Measurements from ENCODE around the gene RPAP2. TPM values are rescaled to one million over a fixed set of nuclear protein-coding genes. Genes with fewer than 3 reads are reported as not detected.

Gene RPAP2
- total and polyA plus RNA-seq, 10 of the 15 experiments (the other 5 are each of a cell fraction or from before 2014, with no cell fraction given) = 11.4 to 39.5 (median 21.7) TPM

DNA sequence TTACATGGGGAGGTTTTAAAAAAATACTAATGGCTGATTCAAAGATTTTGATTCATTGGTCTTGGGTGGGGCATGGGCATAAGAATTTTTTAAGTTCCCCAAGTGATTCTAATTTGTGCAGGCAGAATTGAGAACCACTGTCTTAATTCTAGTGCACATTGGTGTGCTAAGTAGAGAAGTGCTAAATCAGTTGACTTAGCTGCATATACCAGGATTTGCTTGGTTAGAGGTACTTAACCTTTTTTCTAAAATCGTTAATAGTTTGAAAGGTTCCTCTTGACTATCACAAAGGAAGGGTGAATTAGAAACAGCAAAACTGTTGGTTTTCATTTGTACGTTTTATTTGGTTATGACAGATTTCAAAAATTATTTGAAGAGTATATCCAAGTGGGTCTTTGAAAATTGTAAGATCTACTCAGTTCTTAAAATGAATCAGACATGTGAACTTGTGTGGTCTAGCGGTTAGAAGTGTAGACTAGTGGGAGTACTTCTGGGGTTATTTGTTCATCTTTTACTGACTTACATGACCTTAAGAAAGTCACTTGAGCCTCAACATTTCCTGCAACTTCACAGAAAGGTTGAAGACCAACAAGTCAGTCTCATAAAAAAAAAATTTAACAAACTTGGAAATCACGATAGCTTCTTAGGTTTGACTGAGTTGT lies 66.7 kb downstream of the RPAP2 start (continued):
- no peak for TF ChIP-seq IKZF2 (IDR thresholded peaks at IDR 0.05)

GRCh38 chr1:92366040-92366395 lies 67.2 kb downstream of the RPAP2 start:
- H3K9ac ChIP-seq (ENCODE audit: control insufficient read depth, insufficient read depth, low read length) = no peak overlapping the region
- ATAC-seq (peak; percentile 20; the same call in 1 of the 3 replicates), DNase-seq (ENCODE audit: low read depth, low spot score) (no peak), FAIRE-seq (no peak)
- 98% methylated on average over 2 of the region's 2 CpGs for WGBS (ENCODE audit: insufficient coverage, insufficient replicate concordance, low lambda C conversion rate, missing lambda C conversion rate)
- BruUV-seq (replicated peaks) = no TSS peak
- H3K4me1 ChIP-seq (ENCODE audit: control insufficient read depth, insufficient read depth, low read length) = peaks cover 19% of the 10 kb centered on the region
- ChIA-PET SMC1A (ENCODE audit: uncharacterized antibody, unreplicated experiment) (interaction anchor here (0.5 to 1.6 kb wide), 9 partner anchors 14 to 121 kb away, joined by 3 to 5 read pairs (median 4); partner anchors contain the start of gene GFI1), CTCF (interaction anchor here (0.7 to 1.1 kb wide), 3 partner anchors 33 to 119 kb away, joined by 3 to 4 read pairs (median 3); no protein-coding TSS in a partner anchor), RAD21 (ENCODE audit: unreplicated experiment) (interaction anchor here (0.7 to 1.1 kb wide), 3 partner anchors 33 to 108 kb away, joined by 3 read pairs; no protein-coding TSS in a partner anchor), POLR2A (interaction anchor here (0.6 to 1.3 kb wide), 3 partner anchors 33 to 48 kb away, joined by 3 to 4 read pairs (median 3); no protein-coding TSS in a partner anchor)
- no peaks in the 10 kb centered on the region for H3K79me2 ChIP-seq (ENCODE audit: control insufficient read depth, insufficient read depth, low read length)
- peak overlapping the region; percentile 37; the same call in 1 of the 2 replicates for H3K27ac ChIP-seq (ENCODE audit: control insufficient read depth, insufficient read depth)
- intact Hi-C loops (cut with micrococcal nuclease; ENCODE audit: unreplicated experiment) (no loop called here), in situ Hi-C loops (cut with MboI) (no loop called here)
- H4K20me1 ChIP-seq (ENCODE audit: control insufficient read depth, insufficient read depth) = no peaks in the 10 kb centered on the region
- H3K27me3 ChIP-seq (replicated peaks in 1 of 2; ENCODE audit: control insufficient read depth in 2 of 2, insufficient read depth in 2 of 2, low read length in 1 of 2) = no peaks in the 10 kb centered on the region
- peaks cover 0 to 2% of the 10 kb centered on the region in 2 experiments; a peak in 1 of 4 replicates for H3K36me3 ChIP-seq (ENCODE audit: control insufficient read depth in 2 of 2, insufficient read depth in 2 of 2, low read length in 1 of 2)
- no peak overlapping the region for H3K4me3 ChIP-seq
- H3K9me3 ChIP-seq (replicated peaks; ENCODE audit: control insufficient read depth, insufficient read depth, low read length) = no peaks in the 10 kb centered on the region
- H3K4me2 ChIP-seq (ENCODE audit: control insufficient read depth, insufficient read depth) = peak overlapping the region; percentile 13; the same call in 1 of the 2 replicates
- H2AFZ ChIP-seq (ENCODE audit: control insufficient read depth, low read depth, low read length) = no peak overlapping the region; the same call in 1 of the 2 replicates
- no peak for TF ChIP-seq SUPT20H (IDR thresholded peaks at IDR 0.05; ENCODE audit: borderline replicate concordance, control insufficient read depth, low read depth, low read length)
- TF ChIP-seq MEF2B (IDR thresholded peaks at IDR 0.05; ENCODE audit: partially characterized antibody, poor library complexity, severe bottlenecking) = no peak
- TF ChIP-seq TARDBP (IDR thresholded peaks at IDR 0.05; ENCODE audit: borderline replicate concordance) = no peak
- no peak for TF ChIP-seq FOXK2 (IDR thresholded peaks at IDR 0.05)
- TF ChIP-seq NR2C2 (IDR thresholded peaks at IDR 0.05; ENCODE audit: borderline replicate concordance, control insufficient read depth, insufficient read length, low read depth) = no peak
- TF ChIP-seq BACH1 (IDR thresholded peaks at IDR 0.05; ENCODE audit: borderline replicate concordance) = no peak
- TF ChIP-seq, protein P1, sequence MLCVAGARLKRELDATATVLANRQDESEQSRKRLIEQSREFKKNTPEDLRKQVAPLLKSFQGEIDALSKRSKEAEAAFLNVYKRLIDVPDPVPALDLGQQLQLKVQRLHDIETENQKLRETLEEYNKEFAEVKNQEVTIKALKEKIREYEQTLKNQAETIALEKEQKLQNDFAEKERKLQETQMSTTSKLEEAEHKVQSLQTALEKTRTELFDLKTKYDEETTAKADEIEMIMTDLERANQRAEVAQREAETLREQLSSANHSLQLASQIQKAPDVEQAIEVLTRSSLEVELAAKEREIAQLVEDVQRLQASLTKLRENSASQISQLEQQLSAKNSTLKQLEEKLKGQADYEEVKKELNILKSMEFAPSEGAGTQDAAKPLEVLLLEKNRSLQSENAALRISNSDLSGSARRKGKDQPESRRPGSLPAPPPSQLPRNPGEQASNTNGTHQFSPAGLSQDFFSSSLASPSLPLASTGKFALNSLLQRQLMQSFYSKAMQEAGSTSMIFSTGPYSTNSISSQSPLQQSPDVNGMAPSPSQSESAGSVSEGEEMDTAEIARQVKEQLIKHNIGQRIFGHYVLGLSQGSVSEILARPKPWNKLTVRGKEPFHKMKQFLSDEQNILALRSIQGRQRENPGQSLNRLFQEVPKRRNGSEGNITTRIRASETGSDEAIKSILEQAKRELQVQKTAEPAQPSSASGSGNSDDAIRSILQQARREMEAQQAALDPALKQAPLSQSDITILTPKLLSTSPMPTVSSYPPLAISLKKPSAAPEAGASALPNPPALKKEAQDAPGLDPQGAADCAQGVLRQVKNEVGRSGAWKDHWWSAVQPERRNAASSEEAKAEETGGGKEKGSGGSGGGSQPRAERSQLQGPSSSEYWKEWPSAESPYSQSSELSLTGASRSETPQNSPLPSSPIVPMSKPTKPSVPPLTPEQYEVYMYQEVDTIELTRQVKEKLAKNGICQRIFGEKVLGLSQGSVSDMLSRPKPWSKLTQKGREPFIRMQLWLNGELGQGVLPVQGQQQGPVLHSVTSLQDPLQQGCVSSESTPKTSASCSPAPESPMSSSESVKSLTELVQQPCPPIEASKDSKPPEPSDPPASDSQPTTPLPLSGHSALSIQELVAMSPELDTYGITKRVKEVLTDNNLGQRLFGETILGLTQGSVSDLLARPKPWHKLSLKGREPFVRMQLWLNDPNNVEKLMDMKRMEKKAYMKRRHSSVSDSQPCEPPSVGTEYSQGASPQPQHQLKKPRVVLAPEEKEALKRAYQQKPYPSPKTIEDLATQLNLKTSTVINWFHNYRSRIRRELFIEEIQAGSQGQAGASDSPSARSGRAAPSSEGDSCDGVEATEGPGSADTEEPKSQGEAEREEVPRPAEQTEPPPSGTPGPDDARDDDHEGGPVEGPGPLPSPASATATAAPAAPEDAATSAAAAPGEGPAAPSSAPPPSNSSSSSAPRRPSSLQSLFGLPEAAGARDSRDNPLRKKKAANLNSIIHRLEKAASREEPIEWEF (IDR thresholded peaks at IDR 0.05; ENCODE audit: insufficient replicate concordance, low read depth, low read length) = no peak
- TF ChIP-seq, protein P2, sequence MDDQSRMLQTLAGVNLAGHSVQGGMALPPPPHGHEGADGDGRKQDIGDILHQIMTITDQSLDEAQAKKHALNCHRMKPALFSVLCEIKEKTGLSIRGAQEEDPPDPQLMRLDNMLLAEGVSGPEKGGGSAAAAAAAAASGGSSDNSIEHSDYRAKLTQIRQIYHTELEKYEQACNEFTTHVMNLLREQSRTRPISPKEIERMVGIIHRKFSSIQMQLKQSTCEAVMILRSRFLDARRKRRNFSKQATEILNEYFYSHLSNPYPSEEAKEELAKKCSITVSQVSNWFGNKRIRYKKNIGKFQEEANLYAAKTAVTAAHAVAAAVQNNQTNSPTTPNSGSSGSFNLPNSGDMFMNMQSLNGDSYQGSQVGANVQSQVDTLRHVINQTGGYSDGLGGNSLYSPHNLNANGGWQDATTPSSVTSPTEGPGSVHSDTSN (IDR thresholded peaks at IDR 0.05; ENCODE audit: insufficient replicate concordance, low read depth, low read length) = no peak
- no peak for TF ChIP-seq ZNF274 (IDR thresholded peaks at IDR 0.05; ENCODE audit: insufficient read depth, insufficient read length)
- no peak for TF ChIP-seq ETV6 (conservative IDR thresholded peaks at IDR 0.05 in 1 of 2, IDR thresholded peaks at IDR 0.05 in 1 of 2; ENCODE audit: borderline replicate concordance in 1 of 2, low read depth in 1 of 2)
- no peak for TF ChIP-seq TCF12 (IDR thresholded peaks at IDR 0.05; ENCODE audit: low read depth, low read length)
